ENCODE results near the gene ERC1.

The ERC1 gene

DNA sequence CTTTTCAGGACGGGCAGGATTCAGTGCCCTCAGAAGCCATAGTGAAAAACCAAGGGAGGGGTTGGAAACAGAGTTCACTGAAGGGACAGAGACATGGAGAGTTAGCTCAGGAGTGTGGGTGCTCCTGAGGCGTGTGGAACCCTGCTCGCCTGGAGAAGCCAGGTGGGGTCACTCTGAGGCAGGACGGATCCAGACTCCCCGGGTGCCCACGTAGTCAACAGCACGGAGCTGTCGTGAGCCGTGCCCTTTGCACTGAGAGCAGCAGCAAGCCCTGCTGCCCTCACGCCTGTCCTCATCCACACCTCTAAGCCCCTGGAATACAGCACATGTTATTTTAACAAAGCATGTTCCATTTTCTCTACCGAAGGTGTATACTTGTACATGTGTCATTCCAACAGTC lies 488.6 kb downstream of the ERC1 start:
- TF ChIP-seq, protein P1, sequence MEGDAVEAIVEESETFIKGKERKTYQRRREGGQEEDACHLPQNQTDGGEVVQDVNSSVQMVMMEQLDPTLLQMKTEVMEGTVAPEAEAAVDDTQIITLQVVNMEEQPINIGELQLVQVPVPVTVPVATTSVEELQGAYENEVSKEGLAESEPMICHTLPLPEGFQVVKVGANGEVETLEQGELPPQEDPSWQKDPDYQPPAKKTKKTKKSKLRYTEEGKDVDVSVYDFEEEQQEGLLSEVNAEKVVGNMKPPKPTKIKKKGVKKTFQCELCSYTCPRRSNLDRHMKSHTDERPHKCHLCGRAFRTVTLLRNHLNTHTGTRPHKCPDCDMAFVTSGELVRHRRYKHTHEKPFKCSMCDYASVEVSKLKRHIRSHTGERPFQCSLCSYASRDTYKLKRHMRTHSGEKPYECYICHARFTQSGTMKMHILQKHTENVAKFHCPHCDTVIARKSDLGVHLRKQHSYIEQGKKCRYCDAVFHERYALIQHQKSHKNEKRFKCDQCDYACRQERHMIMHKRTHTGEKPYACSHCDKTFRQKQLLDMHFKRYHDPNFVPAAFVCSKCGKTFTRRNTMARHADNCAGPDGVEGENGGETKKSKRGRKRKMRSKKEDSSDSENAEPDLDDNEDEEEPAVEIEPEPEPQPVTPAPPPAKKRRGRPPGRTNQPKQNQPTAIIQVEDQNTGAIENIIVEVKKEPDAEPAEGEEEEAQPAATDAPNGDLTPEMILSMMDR (IDR thresholded peaks at IDR 0.05; ENCODE audit: low read depth, low read length): no peak

DNA sequence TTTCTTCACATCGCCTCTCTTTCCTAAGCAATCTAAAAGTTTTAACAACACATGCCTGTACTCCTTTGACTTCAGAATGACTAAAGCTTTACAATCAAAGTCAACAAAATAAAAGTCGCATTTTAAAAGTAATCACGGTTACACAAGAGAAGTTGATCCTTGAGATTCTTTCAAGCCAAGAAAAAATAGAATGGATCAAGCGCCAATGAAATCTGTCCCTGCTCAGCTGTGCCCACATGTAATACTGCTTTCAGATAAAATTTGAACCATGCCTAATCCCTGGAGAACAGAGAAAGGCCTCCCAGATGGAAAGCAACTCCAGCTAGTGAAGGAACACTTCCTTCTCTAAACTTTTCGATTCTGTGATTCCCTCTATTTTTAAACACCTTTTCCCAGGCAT lies 490.3 kb downstream of the ERC1 start:
- TF ChIP-seq, protein P1 (IDR thresholded peaks at IDR 0.05; ENCODE audit: low read depth, low read length): no peak
- H3K4me3 ChIP-seq (ENCODE audit: low read depth, low read length): no peak overlapping the region

More for the DNA sequence above, 488.6 kb downstream of the ERC1 start:
- no peak overlapping the region for H3K4me3 ChIP-seq (ENCODE audit: low read depth, low read length)

GRCh38 chr12:1481906-1482305 lies 490.9 kb downstream of the ERC1 start:
- TF ChIP-seq, protein P1 (IDR thresholded peaks at IDR 0.05; ENCODE audit: low read depth, low read length): no peak
- H3K4me3 ChIP-seq (ENCODE audit: low read depth, low read length): no peak overlapping the region

DNA sequence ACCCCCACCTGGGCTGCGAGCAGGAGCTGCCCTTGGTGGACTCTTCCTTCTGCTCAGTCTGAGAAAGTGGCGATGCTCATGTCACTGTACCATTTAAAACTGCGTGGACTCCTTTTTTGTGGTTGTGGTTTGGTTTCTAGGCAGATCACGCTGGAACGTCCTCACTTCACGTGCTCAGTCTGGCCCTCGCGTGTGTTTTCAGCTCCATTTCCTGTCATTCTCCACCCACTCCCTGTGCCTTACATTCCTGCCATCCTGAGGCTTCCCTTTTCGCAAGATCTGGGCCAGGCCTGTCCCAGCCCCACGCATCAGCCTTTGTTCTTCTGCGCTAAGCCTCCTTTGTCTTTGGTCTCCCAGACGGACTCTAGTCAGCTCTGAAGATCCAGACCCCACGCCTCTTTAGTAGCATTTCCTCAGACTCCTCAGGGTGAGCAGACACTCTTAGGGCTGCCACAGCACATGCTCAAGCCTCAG lies 497.9 kb downstream of the ERC1 start:
- TF ChIP-seq, protein P1 (IDR thresholded peaks at IDR 0.05; ENCODE audit: low read depth, low read length): no peak
- no peak overlapping the region for H3K4me3 ChIP-seq (ENCODE audit: low read depth, low read length)

DNA sequence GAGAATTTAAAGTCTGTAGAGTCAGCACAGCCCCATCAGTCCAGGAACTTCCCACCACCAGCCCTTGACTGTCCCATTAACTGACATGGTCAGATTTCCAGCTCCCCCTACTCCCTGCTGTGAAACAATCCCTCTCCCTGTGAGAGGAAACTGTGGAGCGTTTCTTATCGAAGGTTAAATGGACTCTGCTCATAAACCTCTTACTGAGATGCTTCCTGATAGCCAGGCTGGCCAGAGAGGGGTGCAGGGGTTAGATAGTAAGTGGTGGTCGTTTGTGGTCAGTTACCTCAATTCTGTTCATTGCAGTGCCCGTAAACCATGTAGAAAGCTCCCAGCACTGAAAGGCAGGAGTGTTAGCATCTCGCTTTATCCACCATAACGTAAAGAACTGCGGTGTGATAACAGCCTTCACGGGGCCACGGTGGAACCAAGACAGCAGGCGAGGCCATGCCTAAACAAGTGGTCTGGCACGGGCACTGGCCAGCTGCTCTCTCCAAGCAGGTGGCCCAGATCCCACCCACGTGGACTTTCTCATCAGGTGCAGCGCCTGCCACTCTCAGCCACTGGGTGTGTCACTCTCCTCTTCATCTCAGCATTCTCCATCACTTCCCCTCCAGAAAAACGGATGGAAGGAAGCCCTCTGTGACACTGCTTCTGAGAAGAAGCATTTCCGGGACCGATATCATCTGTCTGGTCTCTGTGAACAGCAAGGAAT lies 501.1 kb downstream of the ERC1 start:
- TF ChIP-seq, protein P1 (IDR thresholded peaks at IDR 0.05; ENCODE audit: low read depth, low read length): no peak
- H3K4me3 ChIP-seq (ENCODE audit: low read depth, low read length): no peak overlapping the region

- no peak overlapping the region for H3K4me3 ChIP-seq (ENCODE audit: low read depth, low read length)
Observed at GRCh38 chr12:1493781-1494565, 502.9 kb downstream of the ERC1 start.

More at GRCh38 chr12:1493781-1494565, 502.9 kb downstream of the ERC1 start:
- TF ChIP-seq, protein P1 (IDR thresholded peaks at IDR 0.05; ENCODE audit: low read depth, low read length): no peak
